GM23248 (cell line): ENCODE measurements around the gene OR10P1. TPM values are rescaled to one million over a fixed set of nuclear protein-coding genes. Genes with fewer than 3 reads are reported as not detected.
"Not testable (repeated sequence)": the region's sequence is repeated elsewhere in the genome, so short reads cannot be mapped to it uniquely, and the experiment has no call there.

Experiments used
- DNase-seq: peaks from one replicate; pipeline ENCODE4 v3.0.0-alpha.2; 2015
- H2AFZ ChIP-seq: fragments of 200-600 bp; sonication (generic); 2 replicates; pipeline ENCODE4 v1.6.1; 2016; ENCODE audit warnings: antibody characterized with exemption
- H3F3A ChIP-seq: fragments of 200-600 bp; sonication (generic); 2 replicates; pipeline ENCODE4 v1.6.1; 2016; ENCODE audit warnings: mild to moderate bottlenecking, antibody characterized with exemption, mixed run types; ENCODE audit not compliant: insufficient read depth
- H3K27ac ChIP-seq: fragments of 200-600 bp; sonication (generic); 2 replicates; pipeline ENCODE4 v1.5.1; 2016; ENCODE audit warnings: mild to moderate bottlenecking
- H3K27me3 ChIP-seq: fragments of 200-600 bp; sonication (generic); replicated peaks from 2 replicates; pipeline ENCODE4 v1.6.1; 2016; ENCODE audit warnings: mild to moderate bottlenecking; ENCODE audit not compliant: insufficient read depth
- H3K36me3 ChIP-seq: fragments of 200-600 bp; sonication (generic); 2 replicates; pipeline ENCODE4 v1.6.1; 2016; ENCODE audit warnings: low read depth, mild to moderate bottlenecking
- H3K4me1 ChIP-seq: fragments of 200-600 bp; sonication (generic); 2 replicates; pipeline ENCODE4 v1.6.1; 2016; ENCODE audit warnings: mild to moderate bottlenecking; ENCODE audit not compliant: insufficient read depth
- H3K4me2 ChIP-seq: fragments of 200-600 bp; sonication (generic); one replicate; pipeline ENCODE4 v1.6.1; 2016; ENCODE audit warnings: mild to moderate bottlenecking; ENCODE audit not compliant: unreplicated experiment
- H3K4me3 ChIP-seq: fragments of 200-600 bp; sonication (generic); 2 replicates; pipeline ENCODE4 v1.5.1; 2016; ENCODE audit warnings: mild to moderate bottlenecking
- H3K79me2 ChIP-seq: fragments of 200-600 bp; sonication (generic); 2 replicates; pipeline ENCODE4 v1.6.1; 2016; ENCODE audit warnings: mild to moderate bottlenecking; ENCODE audit not compliant: insufficient read depth
- H3K9ac ChIP-seq: fragments of 200-600 bp; sonication (generic); 2 replicates; pipeline ENCODE4 v1.6.1; 2016; ENCODE audit warnings: mild to moderate bottlenecking
- H3K9me2 ChIP-seq: fragments of 200-600 bp; sonication (generic); 2 replicates; pipeline ENCODE4 v1.6.1; 2016; ENCODE audit warnings: mixed run types, mild to moderate bottlenecking, moderate library complexity; ENCODE audit not compliant: insufficient read depth
- H3K9me3 ChIP-seq: fragments of 200-600 bp; sonication (generic); one replicate; pipeline ENCODE4 v1.6.1; 2017; ENCODE audit warnings: low read depth
- H4K20me1 ChIP-seq: fragments of 200-600 bp; sonication (generic); 2 replicates; pipeline ENCODE4 v1.6.0; 2016; ENCODE audit not compliant: insufficient read depth
- EZH2 ChIP-seq: fragments of 200-600 bp; sonication (generic); IDR thresholded peaks from 2 replicates; pipeline ENCODE4 v1.6.1; 2018; ENCODE audit warnings: antibody characterized with exemption, mild to moderate bottlenecking; ENCODE audit not compliant: insufficient read depth, poor library complexity, severe bottlenecking
- EZH2phosphoT487 ChIP-seq: fragments of 200-600 bp; sonication (generic); IDR thresholded peaks from 2 replicates; pipeline ENCODE4 v1.6.1; 2018; ENCODE audit warnings: antibody characterized with exemption, moderate library complexity, mild to moderate bottlenecking, low read depth; ENCODE audit not compliant: insufficient read depth
- WGBS, 2 experiments: methylation state at CpG; one replicate each; pipeline ENCODE4 v1.1.6; 2015 to 2017; ENCODE audit warnings: low lambda C conversion rate in 2 of 2, low coverage in 1 of 2; ENCODE audit errors: missing lambda C conversion rate in 2 of 2; 5-methylcytosine and 5-hydroxymethylcytosine counted together
- in situ Hi-C: fragments of 300-500 bp; cut with MboI; formaldehyde crosslinking; loops from 2 replicates; pipeline ENCODE4 v1.15.0; 2020
- polyA plus RNA-seq: library from polyadenylated mRNA; unstranded; fragments of >200 nt; fragmentation: Nextera tagmentation; extraction: Ambion mirVana; gene quantifications from 2 replicates; pipeline ENCODE4 v1.2.1, GENCODE V29; 2016
- total RNA-seq: library from RNA; depleted of rRNA; stranded (reverse); fragments of >200 nt; shearing (Covaris generic); gene quantifications from 2 replicates; pipeline ENCODE4 v1.2.3, GENCODE V29; 2014; rRNA removed

OR10P1 gene
- total RNA-seq (not detected in 2 replicates), polyA plus RNA-seq (not detected in 2 replicates)

GRCh38 chr12:55636853-55637252 is at the start of gene OR10P1:
Gene OR10P1, plus strand, starts transcription at chr12:55636892. Its CDS starts 0 bp downstream, at chr12:55636892.
- no peak within 1 kb of the TSS for H2AFZ ChIP-seq
- WGBS, 2 experiments: 42 to 43% methylated on average over 6 of the region's 6 CpGs
- H3K4me1 ChIP-seq: no peaks in the 10 kb centered on the region
- DNase-seq: no peak
- no peak within 1 kb of the TSS for H3K9ac ChIP-seq
- peaks cover 21% of the 10 kb centered on the region for H3K27me3 ChIP-seq
- H3K79me2 ChIP-seq: no peaks in the 10 kb centered on the region
- no peak within 1 kb of the TSS for H3K4me3 ChIP-seq
- no peaks in the 10 kb centered on the region for H3K36me3 ChIP-seq
- TF ChIP-seq EZH2phosphoT487 (no peak), EZH2 (no peak)
- H3K9me2 ChIP-seq: no peaks in the 10 kb centered on the region
- H3F3A ChIP-seq: no peaks in the 10 kb centered on the region
- no peaks in the 10 kb centered on the region for H3K9me3 ChIP-seq
- H3K4me2 ChIP-seq: no peak within 1 kb of the TSS
- H4K20me1 ChIP-seq: no peaks in the 10 kb centered on the region
- no peak within 1 kb of the TSS for H3K27ac ChIP-seq
- in situ Hi-C loops: no loop called here

- H3K27me3 ChIP-seq, H3K4me1 ChIP-seq, H4K20me1 ChIP-seq, H2AFZ ChIP-seq, H3F3A ChIP-seq, in situ Hi-C loops, DNase-seq, H3K79me2 ChIP-seq, H3K9me2 ChIP-seq, H3K9me3 ChIP-seq, H3K9ac ChIP-seq, H3K36me3 ChIP-seq, H3K27ac ChIP-seq, H3K4me3 ChIP-seq, H3K4me2 ChIP-seq: not testable (repeated sequence)
- WGBS, 2 experiments: 51 to 62% methylated on average over 9 to 12 of the region's 12 CpGs
These were observed 46.5 kb upstream of the OR10P1 start for GRCh38 chr12:55590152-55590551.

GRCh38 chr12:55607821-55608594 is 28.7 kb upstream of the OR10P1 start:
- 37 to 38% methylated on average over 8 of the region's 8 CpGs for WGBS, 2 experiments
- Histone ChIP-seq H3K9me2 (no peaks in the 10 kb centered on the region), H3K4me1 (no peaks in the 10 kb centered on the region), H3K9me3 (no peaks in the 10 kb centered on the region), H3K79me2 (no peaks in the 10 kb centered on the region), H3K4me3 (no peak overlapping the region), H3F3A (no peaks in the 10 kb centered on the region), H3K9ac (no peak overlapping the region), H4K20me1 (no peaks in the 10 kb centered on the region), H3K4me2 (no peak overlapping the region), H3K27ac (no peak overlapping the region), H3K36me3 (no peaks in the 10 kb centered on the region), H2AFZ (no peak overlapping the region), H3K27me3 (no peaks in the 10 kb centered on the region)
- no peak for TF ChIP-seq EZH2phosphoT487
- no peak for TF ChIP-seq EZH2
- in situ Hi-C loops: no loop called here
- no peak for DNase-seq

- WGBS, 2 experiments: 11 to 15% methylated on average over 1 of the region's 1 CpG
These were observed 26.1 kb upstream of the OR10P1 start for GRCh38 chr12:55610598-55610997.

More at GRCh38 chr12:55610598-55610997, 26.1 kb upstream of the OR10P1 start:
- H3K4me2 ChIP-seq: no peak overlapping the region
- no peaks in the 10 kb centered on the region for H3K4me1 ChIP-seq
- 0 out of 2 replicates have a peak, but pooled peaks cover 4% of the 10 kb centered on the region for H3K27me3 ChIP-seq
- no peaks in the 10 kb centered on the region for H3K36me3 ChIP-seq
- no peak overlapping the region for H2AFZ ChIP-seq
- in situ Hi-C loops: loop anchor here (10.0 kb wide), 1 partner anchor 416 kb away; no protein-coding TSS in a partner anchor
- no peaks in the 10 kb centered on the region for H3K9me3 ChIP-seq
- no peaks in the 10 kb centered on the region for H3K9me2 ChIP-seq
- no peak overlapping the region for H3K9ac ChIP-seq
- H3F3A ChIP-seq: no peaks in the 10 kb centered on the region
- no peak overlapping the region for H3K27ac ChIP-seq
- no peak for TF ChIP-seq EZH2
- TF ChIP-seq EZH2phosphoT487: no peak
- no peak for DNase-seq
- H3K79me2 ChIP-seq: no peaks in the 10 kb centered on the region
- H4K20me1 ChIP-seq: no peaks in the 10 kb centered on the region
- H3K4me3 ChIP-seq: no peak overlapping the region
